ENCODE measurements around the gene UGT1A5. TPM values are rescaled to one million over a fixed set of nuclear protein-coding genes. Genes with fewer than 3 reads are reported as not detected.
"Not testable (repeated sequence)": the region's sequence is repeated elsewhere in the genome, so short reads cannot be mapped to it uniquely, and the experiment has no call there.

Gene UGT1A5
- total RNA-seq, 1 donor from 2014 or later = not detected

DNA sequence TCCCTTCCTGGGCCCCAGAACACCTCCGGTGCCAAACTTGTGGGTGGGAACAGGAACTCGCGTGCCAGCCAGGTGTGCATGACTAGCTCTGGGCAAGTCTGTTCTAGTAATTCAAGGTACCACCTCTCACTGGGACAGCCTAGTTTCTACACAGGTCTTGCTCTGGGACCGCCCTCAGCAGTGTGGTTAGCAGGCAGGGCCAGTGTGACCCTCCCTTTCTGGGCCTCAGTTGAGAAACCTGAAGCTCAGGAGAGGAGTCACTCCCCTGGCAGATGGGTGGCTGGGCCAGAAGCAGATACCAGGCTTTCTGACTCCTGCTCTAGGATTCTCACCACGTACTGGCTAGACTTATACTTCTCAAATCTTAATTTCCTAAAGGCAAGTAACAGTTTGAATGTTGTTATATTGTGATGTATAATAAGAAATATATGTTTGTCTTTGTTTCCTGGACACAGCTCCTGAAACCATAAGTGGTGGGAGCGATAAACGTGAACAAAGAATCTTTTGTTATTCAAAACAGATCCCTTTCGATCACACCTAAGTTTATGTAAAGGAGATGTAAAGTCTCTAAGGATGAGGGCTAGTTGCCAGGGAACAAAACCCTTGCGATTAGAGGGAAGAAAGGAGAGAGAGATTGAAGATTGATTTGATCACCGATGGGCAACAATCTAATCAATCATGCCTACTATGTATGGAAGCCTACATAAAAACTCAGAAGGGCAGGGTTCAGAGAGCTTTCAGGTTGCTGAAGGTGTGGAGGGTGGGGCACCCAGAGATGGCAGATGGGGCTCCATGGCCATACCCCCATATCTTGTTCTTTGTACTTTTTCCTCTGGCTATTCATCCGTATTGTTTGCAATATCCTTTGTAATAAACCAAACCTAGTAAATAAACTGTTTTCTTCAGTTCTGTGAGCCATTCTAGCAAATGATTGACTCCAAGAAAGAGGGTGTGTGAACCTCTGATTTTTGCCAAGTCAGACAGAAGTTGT lies 21.0 kb upstream of the UGT1A5 start:
- DNase-seq (ENCODE audit: low spot score) = no peak
- intact Hi-C loops (cut with DNase I) = no loop called here

DNA sequence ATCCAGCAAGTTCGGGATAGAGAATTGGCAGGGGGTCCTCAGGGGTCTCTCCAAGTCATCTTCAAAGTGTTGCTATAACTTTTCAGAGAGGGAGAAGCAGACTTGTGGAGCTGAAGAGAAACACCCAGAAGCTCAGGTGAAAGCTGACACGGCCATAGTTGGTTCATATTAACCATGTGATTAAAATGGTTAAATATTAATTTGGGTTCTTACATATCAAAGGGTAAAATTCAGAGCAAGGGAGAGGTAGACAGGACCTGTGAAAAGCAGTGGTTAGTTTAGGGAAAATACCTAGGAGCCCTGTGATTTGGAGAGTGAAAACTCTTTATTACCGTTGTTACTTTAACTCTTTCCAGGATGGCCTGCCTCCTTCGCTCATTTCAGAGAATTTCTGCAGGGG lies 20.1 kb upstream of the UGT1A5 start, which contains the start of gene UGT1A6:
UGT1A6 (plus strand) TSS at position 243 of the 400 bp plus-strand sequence; CDS start at position 358, 115 bp downstream.
- intact Hi-C loops (cut with DNase I) = no loop called here
- no peak for DNase-seq (ENCODE audit: low spot score)

DNA sequence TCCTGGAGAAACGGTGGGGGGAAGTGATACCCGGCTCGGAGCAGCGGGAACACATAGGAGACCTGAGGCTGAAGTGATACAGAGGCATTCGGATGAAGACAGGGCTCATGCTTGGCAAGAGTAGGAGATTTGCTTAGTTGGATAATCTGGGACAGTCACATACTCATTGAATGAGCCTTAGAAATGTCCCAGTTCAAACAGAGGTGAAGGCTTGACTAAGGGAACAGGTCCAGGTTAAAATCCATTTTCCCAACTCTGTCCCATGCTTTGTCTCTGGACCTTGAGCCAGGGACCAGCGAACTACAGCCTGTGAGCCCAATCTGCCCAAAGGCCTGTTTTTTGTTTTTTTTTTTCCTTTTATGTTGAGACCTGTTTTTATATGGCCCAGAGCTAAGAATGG lies 18.7 kb upstream of the UGT1A5 start:
- DNase-seq (ENCODE audit: low spot score) = no peak
- intact Hi-C loops (cut with DNase I) = no loop called here

- intact Hi-C loops (cut with DNase I) = no loop called here
- DNase-seq (ENCODE audit: low spot score) = no peak
These were observed 14.0 kb upstream of the UGT1A5 start for GRCh38 chr2:233698740-233699139.

DNA sequence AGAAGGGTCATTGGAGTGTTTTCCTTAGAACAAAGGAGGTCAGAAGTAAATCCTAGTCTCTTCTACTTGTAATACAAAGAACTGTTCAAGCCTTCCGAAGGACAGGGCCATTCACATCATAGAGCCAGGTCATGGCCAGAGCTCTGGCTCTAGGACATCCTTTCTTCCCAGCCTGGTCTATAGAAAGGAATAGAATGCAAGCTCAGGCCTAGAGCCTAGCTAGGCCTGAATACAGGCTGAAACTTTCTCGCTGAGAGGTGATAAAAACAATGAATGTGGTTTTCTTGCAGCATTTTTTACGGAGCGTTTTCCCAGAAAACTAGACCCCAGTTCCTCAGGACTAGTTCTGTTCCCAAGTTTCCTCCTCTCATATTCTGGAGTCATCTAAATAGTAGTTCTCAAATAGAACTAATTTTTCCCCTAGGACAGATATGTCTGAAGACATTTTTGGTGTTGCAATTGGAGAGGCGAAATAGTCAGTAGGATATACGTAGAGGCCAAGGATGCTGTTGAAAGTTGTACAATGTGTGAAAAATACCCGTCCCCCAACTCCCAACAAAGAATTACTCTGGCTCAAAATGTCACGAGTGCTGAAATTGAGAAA lies 13.2 kb upstream of the UGT1A5 start:
- DNase-seq (ENCODE audit: low spot score) = no peak
- intact Hi-C loops (cut with DNase I) = no loop called here

- intact Hi-C loops (cut with DNase I) = no loop called here
- no peak for DNase-seq (ENCODE audit: low spot score)
These were observed 12.6 kb upstream of the UGT1A5 start for GRCh38 chr2:233700028-233700635.

DNA sequence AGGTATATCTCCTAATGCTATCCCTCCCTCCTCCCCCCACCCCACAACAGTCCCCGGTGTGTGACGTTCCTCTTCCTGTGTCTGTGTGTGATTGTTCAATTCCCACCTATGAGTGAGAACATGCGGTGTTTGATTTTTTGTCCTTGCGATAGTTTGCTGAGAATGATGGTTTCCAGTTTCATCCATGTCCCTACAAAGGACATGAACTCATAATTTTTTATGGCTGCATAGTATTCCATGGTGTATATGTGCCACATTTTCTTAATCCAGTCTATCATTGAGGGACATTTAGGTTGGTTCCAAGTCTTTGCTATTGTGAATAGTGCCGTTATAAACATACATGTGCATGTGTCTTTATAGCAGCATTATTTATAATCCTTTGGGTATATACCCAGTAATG lies 11.9 kb upstream of the UGT1A5 start:
- intact Hi-C loops (cut with DNase I); DNase-seq (ENCODE audit: low spot score): not testable (repeated sequence)

GRCh38 chr2:233702238-233702637 lies 10.5 kb upstream of the UGT1A5 start:
- intact Hi-C loops (cut with DNase I) = no loop called here
- DNase-seq (ENCODE audit: low spot score) = no peak

GRCh38 chr2:233705911-233706506 lies 6.7 kb upstream of the UGT1A5 start:
- intact Hi-C loops (cut with DNase I) = no loop called here

GRCh38 chr2:233706720-233707119 lies 6.0 kb upstream of the UGT1A5 start:
- DNase-seq (ENCODE audit: low spot score) = no peak
- intact Hi-C loops (cut with DNase I) = no loop called here

More at GRCh38 chr2:233705911-233706506, 6.7 kb upstream of the UGT1A5 start:
- DNase-seq (ENCODE audit: low spot score) = no peak

DNA sequence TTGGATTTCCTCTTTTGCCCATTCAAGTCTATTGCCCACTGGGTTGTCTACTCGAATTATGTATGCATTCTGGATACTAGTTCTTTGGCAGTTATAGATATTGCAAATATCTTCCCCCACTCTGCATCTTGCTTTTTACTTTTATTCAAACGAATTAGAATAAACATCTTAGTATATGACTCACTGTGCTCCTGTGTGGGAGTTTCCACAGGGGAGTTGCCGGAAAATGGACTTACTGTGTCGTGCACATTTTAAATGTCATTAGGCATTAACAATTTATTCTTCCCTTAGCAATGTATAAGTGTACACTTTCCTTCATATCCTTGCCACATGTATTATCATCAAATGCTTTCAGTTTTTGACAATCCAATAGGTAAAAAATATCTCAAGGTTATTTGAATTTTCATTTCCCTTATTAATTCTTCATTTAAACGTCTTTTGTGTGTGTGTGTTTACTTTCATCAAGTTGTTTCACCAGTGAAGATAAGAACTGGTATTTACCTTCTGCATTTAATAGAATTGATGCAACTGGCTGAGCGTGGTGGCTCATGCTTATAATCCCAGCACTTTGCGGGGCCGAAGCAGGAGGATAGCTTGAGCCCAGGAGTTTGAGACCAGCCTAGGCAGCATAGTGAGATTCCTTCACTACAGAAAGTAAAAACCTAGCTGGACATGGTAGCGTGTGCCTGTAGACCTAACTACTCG lies 4.6 kb upstream of the UGT1A5 start:
- no peak for DNase-seq (ENCODE audit: low spot score)
- intact Hi-C loops (cut with DNase I) = no loop called here

- DNase-seq (ENCODE audit: low spot score) = no peak
- intact Hi-C loops (cut with DNase I) = no loop called here
These were observed 3.8 kb upstream of the UGT1A5 start for GRCh38 chr2:233708942-233709341.

DNA sequence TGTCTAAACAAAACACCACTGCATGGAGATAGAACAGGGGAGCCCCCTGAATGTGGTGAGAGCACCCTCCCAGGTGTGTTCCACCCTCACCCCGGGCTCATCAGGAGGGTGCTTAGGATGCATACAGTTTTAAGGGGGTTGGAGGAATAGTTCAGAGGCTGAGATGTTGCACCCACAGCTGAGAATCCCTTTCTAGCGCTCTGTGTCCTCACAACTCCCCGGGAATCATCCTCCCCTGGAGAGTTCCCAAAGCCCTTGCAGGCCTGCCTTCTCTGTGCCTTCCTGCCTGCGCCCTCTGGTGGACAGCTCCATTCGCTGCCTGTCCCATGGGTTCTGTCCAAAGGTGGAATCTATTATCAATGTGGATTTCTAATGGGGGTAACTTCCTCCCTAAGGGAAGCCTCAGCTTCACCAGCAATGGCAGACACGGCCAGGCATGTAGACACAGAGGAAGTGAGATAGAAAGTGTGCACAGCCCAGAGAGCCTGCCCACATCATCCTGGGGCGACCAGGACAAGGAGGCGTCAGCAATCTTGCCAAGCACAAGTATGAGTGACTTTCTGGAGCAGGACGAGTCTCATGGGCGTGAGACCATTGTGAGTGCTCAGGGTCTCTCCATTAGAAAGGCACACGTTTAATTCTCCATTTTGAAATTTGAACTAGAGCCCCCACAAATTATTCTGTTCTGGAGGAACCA lies 1.2 kb upstream of the UGT1A5 start:
- peak; percentile 79 for DNase-seq (ENCODE audit: low spot score)
- intact Hi-C loops (cut with DNase I) = no loop called here

- DNase-seq (ENCODE audit: low spot score) = no peak
- intact Hi-C loops (cut with DNase I) = no loop called here
These were observed 532 bp downstream of the UGT1A5 start for GRCh38 chr2:233713262-233713615.

DNA sequence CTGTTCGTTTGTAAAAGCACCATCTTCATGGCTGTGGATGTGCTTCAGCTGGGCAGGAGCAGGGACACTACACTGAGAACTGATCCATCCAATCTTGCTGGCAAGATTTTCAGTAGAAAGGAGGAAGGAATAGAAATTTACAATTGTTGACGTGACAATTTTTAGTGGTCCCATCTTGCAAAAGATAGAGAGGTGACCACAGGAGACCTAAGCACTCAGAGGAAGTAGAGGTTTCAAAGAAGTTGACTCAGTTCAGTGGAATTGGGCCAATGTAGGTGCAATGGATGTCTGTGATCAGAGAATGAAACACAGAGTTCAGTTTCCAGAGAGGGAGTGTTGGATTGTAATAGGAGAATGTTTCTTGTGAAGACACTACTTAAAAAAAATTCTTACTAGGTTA lies 1.4 kb downstream of the UGT1A5 start:
- DNase-seq (ENCODE audit: low spot score) = no peak
- intact Hi-C loops (cut with DNase I) = no loop called here

- intact Hi-C loops (cut with DNase I) = no loop called here
- no peak for DNase-seq (ENCODE audit: low spot score)
These were observed 5.8 kb downstream of the UGT1A5 start, which contains the start of gene UGT1A4 for GRCh38 chr2:233718552-233718951. UGT1A4 (plus strand) TSS chr2:233718736; CDS start chr2:233718821, 85 bp downstream.

DNA sequence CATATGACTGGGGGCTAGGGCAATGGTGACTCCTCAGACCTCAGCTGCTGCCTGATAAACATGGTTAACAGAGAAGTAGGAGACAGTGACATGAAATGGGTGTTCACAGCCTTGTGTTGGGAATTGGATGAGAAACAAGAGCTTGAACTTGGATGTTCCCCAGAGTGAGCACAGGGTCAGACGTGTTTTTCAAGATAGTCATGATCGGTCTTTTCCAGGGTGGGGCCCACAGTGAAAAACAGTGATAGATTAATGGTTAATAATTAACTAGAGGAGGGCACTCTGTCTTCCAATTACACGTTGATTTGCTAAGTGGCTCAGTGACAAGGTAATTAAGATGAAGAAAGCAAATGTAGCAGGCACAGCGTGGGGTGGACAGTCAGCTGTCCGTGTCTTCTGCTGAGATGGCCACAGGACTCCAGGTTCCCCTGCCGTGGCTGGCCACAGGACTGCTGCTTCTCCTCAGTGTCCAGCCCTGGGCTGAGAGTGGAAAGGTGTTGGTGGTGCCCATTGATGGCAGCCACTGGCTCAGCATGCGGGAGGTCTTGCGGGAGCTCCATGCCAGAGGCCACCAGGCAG lies 16.1 kb downstream of the UGT1A5 start, which contains the start of gene UGT1A3:
UGT1A3 (plus strand) TSS at position 320 of the 579 bp plus-strand sequence; CDS start at position 405, 85 bp downstream.
- DNase-seq (ENCODE audit: low spot score) = no peak

More for the DNA sequence above, 16.1 kb downstream of the UGT1A5 start, which contains the start of gene UGT1A3:
- intact Hi-C loops (cut with DNase I) = no loop called here

All from cardiac septum (tissue), 1 donor.